Stimulated activated naive B cell treated with anti-CD40 and anti-IgM and Interleukin-4, amounts not matched to agents 10 μg/mL and 1 μg/mL and 100 μg/mL, for 72 hours (primary cell): ENCODE data around the gene USF2.
"Not testable (repeated sequence)": the region's sequence is repeated elsewhere in the genome, so short reads cannot be mapped to it uniquely, and the experiment has no call there.

Experiments used
- ATAC-seq, 2 donors: fragments of 150-1000 bp; cut with Tn5 transposase; replicated peaks; 2 replicates each; pipeline ENCODE4 v1.10.0; 2021; ENCODE audit warnings: moderate library complexity in 1 of 2
- DNase-seq: peaks from one replicate; pipeline ENCODE4 v3.0.0; 2021
- H3K27ac Mint-ChIP-seq: one replicate; pipeline ENCODE4 v1.8.0; 2022; ENCODE audit warnings: mild to moderate bottlenecking, mixed read lengths
- H3K27me3 Mint-ChIP-seq, 2 donors: one replicate each; pipeline ENCODE4 v1.8.0; 2022; ENCODE audit warnings: mixed read lengths in 2 of 2
- H3K36me3 Mint-ChIP-seq, 2 donors: one replicate each; pipeline ENCODE4 v1.8.0; 2022; ENCODE audit warnings: mixed read lengths in 2 of 2, mild to moderate bottlenecking in 1 of 2
- H3K4me1 Mint-ChIP-seq, 2 donors: one replicate each; pipeline ENCODE4 v1.8.0; 2022; ENCODE audit warnings: mixed read lengths in 2 of 2, mild to moderate bottlenecking in 1 of 2
- H3K4me3 Mint-ChIP-seq, 2 donors: one replicate each; pipeline ENCODE4 v1.8.0; 2022; ENCODE audit warnings: mild to moderate bottlenecking in 2 of 2, mixed read lengths in 2 of 2, moderate library complexity in 1 of 2
- H3K9me3 Mint-ChIP-seq, 2 donors: one replicate each; pipeline ENCODE4 v1.8.0; 2022; ENCODE audit warnings: mixed read lengths in 2 of 2, mild to moderate bottlenecking in 1 of 2

Gene USF2

DNA sequence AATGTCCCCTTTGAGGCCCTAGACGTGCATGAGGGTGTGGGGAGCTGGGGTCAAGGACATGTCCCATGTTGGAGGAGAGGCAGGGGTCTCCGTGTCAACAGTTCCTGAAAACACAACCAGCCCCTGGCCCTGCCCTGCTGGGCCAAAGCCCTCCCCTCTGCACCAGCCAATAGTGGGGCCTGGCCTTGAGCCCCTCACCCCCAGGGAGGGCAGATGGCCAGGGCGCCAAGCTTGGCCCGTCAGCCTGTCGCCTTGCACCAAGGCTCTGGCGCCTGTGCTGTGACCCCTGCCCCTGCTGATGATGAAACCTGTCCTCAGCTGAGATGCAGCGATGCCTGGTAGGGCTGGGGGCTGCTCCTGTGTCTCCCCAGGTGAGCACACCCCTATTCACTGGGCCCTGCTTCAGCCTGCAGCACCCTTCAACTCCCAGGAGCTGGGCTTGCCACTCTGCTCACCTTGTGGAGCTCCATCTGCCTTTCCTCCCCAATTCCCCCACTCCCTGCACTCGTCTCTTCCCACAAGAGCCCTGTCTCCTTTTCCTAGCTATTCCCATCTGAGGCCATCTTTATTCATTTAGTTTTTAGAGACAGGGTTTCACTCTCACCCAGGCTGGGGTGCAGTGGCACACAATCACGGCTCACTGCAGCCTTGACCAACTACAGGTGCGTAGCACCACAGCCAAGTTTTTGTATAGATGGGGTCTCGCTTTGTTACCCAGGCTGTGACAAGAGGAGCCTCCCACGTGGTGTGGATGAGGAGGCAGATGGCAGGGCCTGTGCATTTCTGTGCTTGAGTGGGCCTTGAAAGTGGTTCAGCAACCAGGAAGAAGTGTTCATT lies 11.4 kb downstream of the USF2 start:
- no peak for DNase-seq
- no peak overlapping the region for H3K27ac Mint-ChIP-seq
- ATAC-seq, result peak; percentile 21 to 58
- H3K9me3 Mint-ChIP-seq, result no peaks in the 10 kb centered on the region
- H3K4me1 Mint-ChIP-seq, result peaks cover 32 to 66% of the 10 kb centered on the region in 2 donors
- H3K36me3 Mint-ChIP-seq, result peaks cover 33 to 39% of the 10 kb centered on the region in 2 donors
- H3K4me3 Mint-ChIP-seq, result peak overlapping the region in 1 of 2 donors; percentile 12
- no peaks in the 10 kb centered on the region for H3K27me3 Mint-ChIP-seq

GRCh38 chr19:35281303-35281702 lies 12.5 kb downstream of the USF2 start:
- Mint-ChIP-seq H3K27ac (peak overlapping the region; percentile 17), H3K27me3 (no peaks in the 10 kb centered on the region), H3K4me1 (peaks cover 32 to 64% of the 10 kb centered on the region in 2 donors), H3K9me3 (no peaks in the 10 kb centered on the region), H3K36me3 (peaks cover 26 to 29% of the 10 kb centered on the region in 2 donors), H3K4me3 (peak overlapping the region in 1 of 2 donors; percentile 14)
- no peak for DNase-seq
- ATAC-seq, result peak; percentile 19 to 34

GRCh38 chr19:35284153-35285094 lies 15.7 kb downstream of the USF2 start:
- ATAC-seq (no peak), DNase-seq (no peak)
- Mint-ChIP-seq H3K27me3 (no peaks in the 10 kb centered on the region), H3K27ac (no peak overlapping the region), H3K9me3 (no peaks in the 10 kb centered on the region), H3K4me3 (no peak overlapping the region), H3K36me3 (peaks cover 6 to 7% of the 10 kb centered on the region in 2 donors), H3K4me1 (peaks cover 33 to 55% of the 10 kb centered on the region in 2 donors)

DNA sequence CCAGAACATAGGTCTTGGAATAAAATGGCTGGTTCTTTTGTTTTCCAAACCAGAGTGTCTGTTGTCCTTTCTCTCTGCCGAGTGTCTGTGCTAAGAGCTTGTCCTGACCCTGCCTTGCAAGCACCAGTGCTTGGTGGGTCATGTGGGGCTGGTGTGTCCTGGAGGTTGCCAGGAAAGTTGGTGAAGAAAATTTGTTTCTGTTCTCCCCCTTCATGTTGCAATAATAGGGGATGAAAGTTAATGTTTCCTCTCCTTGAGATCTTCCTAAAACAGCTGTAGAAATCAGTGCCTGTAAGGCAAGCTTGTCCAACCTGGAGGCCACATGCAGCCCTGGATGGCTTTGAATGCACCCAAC lies 16.3 kb downstream of the USF2 start:
- no peaks in the 10 kb centered on the region for H3K9me3 Mint-ChIP-seq
- H3K27ac Mint-ChIP-seq, result no peak overlapping the region
- H3K4me1 Mint-ChIP-seq, result peaks cover 33 to 48% of the 10 kb centered on the region in 2 donors
- ATAC-seq (no peak), DNase-seq (no peak)
- no peak overlapping the region for H3K4me3 Mint-ChIP-seq
- no peaks in the 10 kb centered on the region for H3K27me3 Mint-ChIP-seq
- H3K36me3 Mint-ChIP-seq, result peaks cover 5% of the 10 kb centered on the region in 2 donors

- H3K27me3 Mint-ChIP-seq, H3K27ac Mint-ChIP-seq, DNase-seq, H3K4me3 Mint-ChIP-seq, H3K36me3 Mint-ChIP-seq, ATAC-seq, H3K9me3 Mint-ChIP-seq: not testable (repeated sequence)
- peaks cover 29 to 48% of the 10 kb centered on the region in 2 donors for H3K4me1 Mint-ChIP-seq
Measured at GRCh38 chr19:35285465-35285864, 16.7 kb downstream of the USF2 start.

DNA sequence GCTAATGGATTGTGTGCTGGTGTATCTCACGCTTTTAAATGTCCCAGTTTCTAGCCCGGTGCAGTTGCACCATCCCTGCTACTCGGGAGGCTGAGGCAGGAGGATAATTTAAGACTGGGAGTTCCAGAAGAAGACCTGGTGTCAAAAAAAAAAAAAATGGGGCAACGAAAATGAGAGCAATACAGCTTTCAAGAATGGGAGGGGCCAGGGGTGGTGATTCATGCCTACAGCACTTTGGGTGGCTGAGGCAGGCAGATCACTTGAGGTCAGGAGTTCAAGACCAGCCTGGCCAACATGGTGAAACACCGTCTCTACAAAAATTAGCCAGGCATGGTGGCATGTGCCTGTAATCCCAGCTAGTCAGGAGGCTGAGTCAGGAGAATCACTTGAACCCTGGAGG lies 17.3 kb downstream of the USF2 start:
- not testable (repeated sequence) for H3K27ac Mint-ChIP-seq, H3K27me3 Mint-ChIP-seq

GRCh38 chr19:35287713-35288112 lies 19.0 kb downstream of the USF2 start:
- H3K27me3 Mint-ChIP-seq, result no peaks in the 10 kb centered on the region
- ATAC-seq (no peak), DNase-seq (no peak)
- no peak overlapping the region for H3K4me3 Mint-ChIP-seq
- H3K36me3 Mint-ChIP-seq, result no peaks in the 10 kb centered on the region
- peaks cover 23 to 44% of the 10 kb centered on the region in 2 donors for H3K4me1 Mint-ChIP-seq
- H3K9me3 Mint-ChIP-seq, result no peaks in the 10 kb centered on the region
- H3K27ac Mint-ChIP-seq, result no peak overlapping the region

More for the DNA sequence above, 17.3 kb downstream of the USF2 start:
- peaks cover 25 to 46% of the 10 kb centered on the region in 2 donors for H3K4me1 Mint-ChIP-seq
- not testable (repeated sequence) for H3K4me3 Mint-ChIP-seq, H3K9me3 Mint-ChIP-seq, ATAC-seq, H3K36me3 Mint-ChIP-seq, DNase-seq

DNA sequence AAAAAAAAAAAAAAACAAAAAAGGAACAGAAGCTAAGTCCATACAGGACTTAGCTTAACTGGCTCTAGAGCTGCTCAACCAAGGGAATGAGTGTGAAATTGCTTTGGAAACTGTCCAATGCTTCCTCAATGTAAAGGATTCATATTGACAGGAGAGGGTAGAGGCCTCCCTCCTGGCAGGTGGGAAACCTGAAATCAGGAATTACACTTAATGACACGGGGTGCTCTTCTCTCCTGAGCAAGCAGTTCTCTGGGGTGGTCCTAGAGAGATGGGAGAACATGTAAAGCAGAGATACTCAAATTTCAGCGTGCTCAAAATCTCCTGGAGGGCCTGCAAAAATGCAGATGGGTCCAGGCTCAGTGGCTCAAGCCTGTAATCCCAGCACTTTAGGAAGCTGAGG lies 19.6 kb downstream of the USF2 start:
- no peaks in the 10 kb centered on the region for H3K9me3 Mint-ChIP-seq
- no peaks in the 10 kb centered on the region for H3K36me3 Mint-ChIP-seq
- DNase-seq, result no peak
- H3K4me1 Mint-ChIP-seq, result peaks cover 23 to 44% of the 10 kb centered on the region in 2 donors
- H3K27ac Mint-ChIP-seq, result no peak overlapping the region
- ATAC-seq, result no peak
- no peak overlapping the region for H3K4me3 Mint-ChIP-seq
- H3K27me3 Mint-ChIP-seq, result no peaks in the 10 kb centered on the region

- ATAC-seq (no peak), DNase-seq (no peak)
- Mint-ChIP-seq H3K36me3 (no peaks in the 10 kb centered on the region), H3K27me3 (no peaks in the 10 kb centered on the region), H3K27ac (no peak overlapping the region), H3K9me3 (no peaks in the 10 kb centered on the region), H3K4me1 (peaks cover 21 to 41% of the 10 kb centered on the region in 2 donors), H3K4me3 (no peak overlapping the region)
Measured at GRCh38 chr19:35288906-35289305, 20.1 kb downstream of the USF2 start.

GRCh38 chr19:35290381-35291127 lies 21.8 kb downstream of the USF2 start:
- Mint-ChIP-seq H3K27ac (no peak overlapping the region), H3K4me1 (peaks cover 21 to 36% of the 10 kb centered on the region in 2 donors), H3K27me3 (no peaks in the 10 kb centered on the region), H3K4me3 (no peak overlapping the region), H3K36me3 (no peaks in the 10 kb centered on the region), H3K9me3 (no peaks in the 10 kb centered on the region)
- ATAC-seq (no peak), DNase-seq (no peak)

- Mint-ChIP-seq H3K27ac (no peak overlapping the region), H3K9me3 (no peaks in the 10 kb centered on the region)
- no peak for ATAC-seq
Measured at GRCh38 chr19:35291259-35291658, 22.5 kb downstream of the USF2 start.

GRCh38 chr19:35291916-35292315 lies 23.2 kb downstream of the USF2 start, which contains the start of gene MAG:
Gene MAG (plus strand): TSS chr19:35292161. CDS start chr19:35295409, 3,248 bp downstream.
- Mint-ChIP-seq H3K27me3 (no peaks in the 10 kb centered on the region), H3K4me1 (peaks cover 26 to 35% of the 10 kb centered on the region in 2 donors), H3K9me3 (no peaks in the 10 kb centered on the region), H3K4me3 (no peak within 1 kb of the TSS), H3K36me3 (no peaks in the 10 kb centered on the region), H3K27ac (no peak within 1 kb of the TSS)
- no peak for DNase-seq
- no peak for ATAC-seq

More at GRCh38 chr19:35291259-35291658, 22.5 kb downstream of the USF2 start:
- Mint-ChIP-seq H3K4me3 (no peak overlapping the region), H3K36me3 (no peaks in the 10 kb centered on the region), H3K27me3 (no peaks in the 10 kb centered on the region), H3K4me1 (peaks cover 26 to 36% of the 10 kb centered on the region in 2 donors)
- DNase-seq, result no peak

DNA sequence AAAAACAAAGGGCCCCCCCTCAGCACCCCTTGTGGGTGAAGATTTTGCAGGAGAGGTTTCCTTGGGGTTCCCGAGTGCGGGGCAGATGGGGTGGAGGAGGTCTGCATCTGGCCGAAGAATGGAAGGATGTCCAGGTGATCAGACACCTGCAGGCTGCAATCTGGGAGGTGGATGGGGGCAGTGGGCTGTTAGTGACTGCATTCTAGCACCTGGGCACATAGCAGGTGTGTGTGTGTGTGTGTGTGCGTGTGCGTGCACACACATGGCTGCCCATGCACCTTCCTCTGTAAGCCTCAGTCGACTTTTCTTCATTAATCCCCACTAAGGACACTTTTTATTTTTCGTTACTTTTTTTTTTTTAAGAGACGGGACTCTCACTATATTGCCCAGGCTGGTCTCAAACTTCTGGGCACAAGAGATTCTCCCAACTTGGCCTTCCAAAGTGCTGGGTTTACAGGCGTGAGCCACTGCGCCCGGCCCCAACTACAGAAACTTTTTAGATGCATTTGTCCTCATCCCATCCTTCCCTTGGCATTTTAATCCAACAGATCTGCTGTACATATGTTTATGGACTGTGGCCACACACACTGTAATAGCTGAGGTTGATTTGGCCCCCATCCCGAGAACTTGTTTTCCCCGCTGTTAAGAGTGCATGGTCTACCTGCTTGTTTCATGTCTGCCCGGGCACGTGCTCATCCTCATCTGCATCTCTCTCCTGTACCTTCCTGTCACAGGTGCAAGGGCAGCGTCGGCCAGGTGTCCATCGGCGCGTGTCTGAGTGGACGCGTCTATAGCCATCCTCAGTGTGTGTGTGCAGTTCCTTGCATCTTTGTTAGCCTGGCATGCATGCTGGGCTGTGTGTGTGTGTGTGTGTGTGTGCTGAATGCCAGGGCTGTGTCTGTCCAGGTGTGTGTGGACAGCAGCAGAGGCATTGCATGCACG lies 23.9 kb downstream of the USF2 start:
- no peaks in the 10 kb centered on the region for H3K36me3 Mint-ChIP-seq
- no peak overlapping the region for H3K4me3 Mint-ChIP-seq
- DNase-seq (no peak), ATAC-seq (no peak)
- H3K27me3 Mint-ChIP-seq, result no peaks in the 10 kb centered on the region
- H3K9me3 Mint-ChIP-seq, result no peaks in the 10 kb centered on the region
- H3K4me1 Mint-ChIP-seq, result peaks cover 23 to 30% of the 10 kb centered on the region in 2 donors
- no peak overlapping the region for H3K27ac Mint-ChIP-seq
